ENCODE results near the gene CDH3. TPM values are rescaled to one million over a fixed set of nuclear protein-coding genes. Genes with fewer than 3 reads are reported as not detected.

The CDH3 gene
- polyA plus RNA-seq, 1 experiment, result not detected

DNA sequence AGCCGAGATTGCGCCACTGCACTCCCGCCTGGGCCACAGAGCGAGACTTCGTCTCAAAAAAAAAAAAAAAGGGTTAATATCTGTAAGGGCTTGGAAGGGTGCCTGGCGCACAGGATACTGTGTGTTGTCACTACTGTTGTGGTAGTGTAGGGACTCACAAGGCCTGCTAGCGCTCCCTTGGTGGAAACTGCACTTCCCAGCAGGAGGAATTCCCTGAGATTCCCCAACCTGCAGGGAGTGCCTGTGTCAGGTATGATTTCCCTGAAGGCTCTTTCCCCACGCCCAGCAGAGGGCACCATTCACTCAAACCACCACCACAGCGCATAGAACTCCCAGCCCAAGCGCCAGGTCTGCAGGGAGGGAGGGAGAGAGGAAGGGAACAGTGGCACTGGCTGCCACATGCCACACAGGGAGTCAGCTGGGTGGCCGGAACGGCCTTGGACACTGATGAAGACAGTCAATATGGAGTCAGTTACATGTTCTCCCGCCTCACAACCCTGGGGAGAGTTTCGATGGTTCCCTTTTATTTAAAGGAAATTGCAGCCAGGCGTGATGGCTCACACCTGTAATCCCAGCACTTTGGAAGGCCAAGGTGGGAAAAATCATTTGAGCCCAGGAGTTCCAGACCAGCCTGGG is 59.2 kb downstream of the CDH3 start:
- Histone ChIP-seq H3K27ac (ENCODE audit: low read depth, low read length) (no peak overlapping the region), H3K27me3 (ENCODE audit: control insufficient read depth, insufficient read depth, low read length) (no peaks in the 10 kb centered on the region), H3K9me3 (ENCODE audit: control insufficient read depth, insufficient read depth, low read length) (no peaks in the 10 kb centered on the region), H3K4me3 (ENCODE audit: low read depth, low read length) (no peak overlapping the region)
- TF ChIP-seq, protein P1, sequence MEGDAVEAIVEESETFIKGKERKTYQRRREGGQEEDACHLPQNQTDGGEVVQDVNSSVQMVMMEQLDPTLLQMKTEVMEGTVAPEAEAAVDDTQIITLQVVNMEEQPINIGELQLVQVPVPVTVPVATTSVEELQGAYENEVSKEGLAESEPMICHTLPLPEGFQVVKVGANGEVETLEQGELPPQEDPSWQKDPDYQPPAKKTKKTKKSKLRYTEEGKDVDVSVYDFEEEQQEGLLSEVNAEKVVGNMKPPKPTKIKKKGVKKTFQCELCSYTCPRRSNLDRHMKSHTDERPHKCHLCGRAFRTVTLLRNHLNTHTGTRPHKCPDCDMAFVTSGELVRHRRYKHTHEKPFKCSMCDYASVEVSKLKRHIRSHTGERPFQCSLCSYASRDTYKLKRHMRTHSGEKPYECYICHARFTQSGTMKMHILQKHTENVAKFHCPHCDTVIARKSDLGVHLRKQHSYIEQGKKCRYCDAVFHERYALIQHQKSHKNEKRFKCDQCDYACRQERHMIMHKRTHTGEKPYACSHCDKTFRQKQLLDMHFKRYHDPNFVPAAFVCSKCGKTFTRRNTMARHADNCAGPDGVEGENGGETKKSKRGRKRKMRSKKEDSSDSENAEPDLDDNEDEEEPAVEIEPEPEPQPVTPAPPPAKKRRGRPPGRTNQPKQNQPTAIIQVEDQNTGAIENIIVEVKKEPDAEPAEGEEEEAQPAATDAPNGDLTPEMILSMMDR (IDR thresholded peaks at IDR 0.05; ENCODE audit: low read depth, low read length), result peak; percentile 85
- no peak for DNase-seq (ENCODE audit: low read depth, low spot score)
- POLR2A ChIA-PET, result no interaction called here
- CTCF ChIA-PET, result interaction anchor here (0.6 to 1.4 kb wide), 4 partner anchors 8 to 419 kb away, joined by 3 to 7 read pairs (median 5); no protein-coding TSS in a partner anchor

DNA sequence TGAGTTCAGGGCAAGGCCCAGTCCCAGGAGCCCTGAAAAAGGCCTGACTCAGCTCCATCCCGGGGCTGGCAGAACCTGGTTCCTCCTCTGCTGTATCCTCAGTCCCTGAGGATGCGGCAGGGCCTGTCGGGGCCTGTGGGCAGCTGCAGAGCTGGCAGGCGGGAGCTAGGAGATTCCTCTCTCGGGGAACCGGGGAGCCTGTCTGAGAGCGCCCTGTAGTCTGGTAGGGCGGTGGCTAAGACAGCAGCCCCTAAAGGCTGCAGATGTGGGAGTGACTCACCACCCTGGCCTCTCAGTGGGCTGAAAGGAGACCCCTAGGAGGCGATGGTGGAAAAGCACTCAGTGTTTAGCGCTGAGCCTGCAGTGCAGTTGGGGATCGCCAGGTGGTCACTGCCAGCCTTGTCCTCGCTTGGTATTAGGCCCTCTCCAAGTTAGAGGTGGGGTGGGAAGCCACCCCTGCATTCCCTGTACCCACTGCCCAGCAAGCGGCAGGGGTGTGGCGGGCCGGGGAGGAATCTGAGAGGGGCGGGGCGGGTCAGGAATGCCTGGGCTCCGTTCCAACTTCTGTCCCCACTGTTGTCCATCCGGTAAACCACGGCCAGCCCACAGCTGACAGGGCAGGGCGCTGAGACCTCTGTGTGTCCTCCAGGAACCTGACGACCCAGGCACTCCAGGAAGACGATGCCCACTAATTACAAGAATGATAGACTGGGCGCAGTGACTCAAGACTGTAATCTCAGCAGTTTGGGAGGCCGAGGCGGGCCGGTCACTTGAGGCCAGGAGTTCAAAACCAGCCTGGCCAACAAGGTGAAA is 62.4 kb downstream of the CDH3 start:
- no peak overlapping the region for H3K27ac ChIP-seq (ENCODE audit: low read depth, low read length)
- TF ChIP-seq, protein P1 (IDR thresholded peaks at IDR 0.05; ENCODE audit: low read depth, low read length), result 0 out of 2 replicates have a peak, but pooled peaks have one; percentile 9
- CTCF ChIA-PET, result interaction anchor here (0.6 to 1.0 kb wide), 3 partner anchors 9 to 444 kb away, joined by 3 to 4 read pairs (median 3); no protein-coding TSS in a partner anchor
- H3K9me3 ChIP-seq (ENCODE audit: control insufficient read depth, insufficient read depth, low read length), result no peaks in the 10 kb centered on the region; the same call in 1 of the 2 replicates
- POLR2A ChIA-PET, result no interaction called here
- DNase-seq (ENCODE audit: low read depth, low spot score), result no peak
- H3K27me3 ChIP-seq (ENCODE audit: control insufficient read depth, insufficient read depth, low read length), result peaks cover 6% of the 10 kb centered on the region
- H3K4me3 ChIP-seq (ENCODE audit: low read depth, low read length), result no peak overlapping the region

DNA sequence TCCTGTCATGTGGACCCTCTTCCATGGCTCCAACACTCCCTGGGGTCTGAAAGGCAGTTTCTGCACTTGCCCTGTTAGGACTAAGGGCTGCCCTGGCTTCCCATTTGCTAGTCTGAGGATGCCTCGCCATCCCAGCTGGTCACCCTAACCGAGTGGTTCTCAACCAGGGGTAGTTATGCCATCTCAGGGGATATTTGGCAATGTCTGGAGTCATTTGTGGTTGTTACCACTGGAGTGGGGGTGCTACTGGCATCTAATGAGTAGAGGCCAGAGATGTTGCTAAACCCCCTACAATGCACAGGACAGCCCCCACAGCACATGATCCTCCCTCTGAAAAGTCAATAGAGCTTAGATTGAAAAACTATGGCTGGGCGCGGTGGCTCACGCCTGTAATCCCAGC is 65.1 kb downstream of the CDH3 start:
- TF ChIP-seq, protein P1 (IDR thresholded peaks at IDR 0.05; ENCODE audit: low read depth, low read length), result no peak
- DNase-seq (ENCODE audit: low read depth, low spot score), result no peak
- Histone ChIP-seq H3K27me3 (ENCODE audit: control insufficient read depth, insufficient read depth, low read length) (peaks cover 6% of the 10 kb centered on the region), H3K4me3 (ENCODE audit: low read depth, low read length) (no peak overlapping the region), H3K9me3 (ENCODE audit: control insufficient read depth, insufficient read depth, low read length) (no peaks in the 10 kb centered on the region; the same call in 1 of the 2 replicates), H3K27ac (ENCODE audit: low read depth, low read length) (no peak overlapping the region)
- ChIA-PET POLR2A (no interaction called here), CTCF (no interaction called here)

DNA sequence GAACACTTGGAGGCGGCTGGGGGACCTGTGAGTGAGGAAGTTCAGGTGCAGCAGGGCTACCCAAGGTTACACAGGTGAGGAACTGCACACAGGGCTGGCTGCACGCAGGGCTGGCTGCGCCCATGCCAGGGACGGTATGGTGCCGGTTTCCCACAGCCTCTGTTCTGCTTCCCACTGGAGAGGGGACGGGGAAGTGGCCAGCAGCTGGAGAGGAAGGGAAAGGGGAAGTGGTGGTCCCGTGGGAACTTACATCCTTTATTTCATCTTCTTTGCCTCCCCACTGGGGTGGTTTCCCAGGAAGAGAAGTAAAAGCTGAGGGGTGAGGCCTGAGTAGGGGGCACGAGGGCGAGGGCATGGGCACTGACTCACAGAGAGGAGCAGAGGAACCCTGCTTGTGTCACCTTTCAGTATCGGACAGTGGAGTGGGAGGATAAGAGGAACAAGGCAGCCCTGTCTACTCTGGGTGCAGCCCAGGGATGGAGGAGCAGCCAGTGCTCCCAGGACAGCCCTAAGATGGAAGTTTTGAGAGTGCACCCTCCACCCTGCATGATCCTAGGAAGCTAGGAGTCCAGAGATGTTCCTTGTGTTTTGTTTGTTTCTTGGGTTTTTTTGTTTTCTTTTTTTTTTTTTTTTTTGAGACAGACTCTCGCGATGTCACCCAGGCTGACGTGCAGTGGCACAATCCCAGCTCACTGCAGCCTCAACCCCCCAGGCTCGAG is 66.5 kb downstream of the CDH3 start:
- no peak for DNase-seq (ENCODE audit: low read depth, low spot score)
- Histone ChIP-seq H3K9me3 (ENCODE audit: control insufficient read depth, insufficient read depth, low read length) (no peaks in the 10 kb centered on the region; the same call in 1 of the 2 replicates), H3K27me3 (ENCODE audit: control insufficient read depth, insufficient read depth, low read length) (peaks cover 6% of the 10 kb centered on the region), H3K27ac (ENCODE audit: low read depth, low read length) (no peak overlapping the region), H3K4me3 (ENCODE audit: low read depth, low read length) (no peak overlapping the region)
- ChIA-PET CTCF (interaction anchor here (0.9 kb wide), 1 partner anchor 8 kb away, joined by 5 read pairs; no protein-coding TSS in a partner anchor), POLR2A (no interaction called here)
- TF ChIP-seq, protein P1 (IDR thresholded peaks at IDR 0.05; ENCODE audit: low read depth, low read length), result no peak
